ENCODE results near the gene SRBD1. TPM values are rescaled to one million over a fixed set of nuclear protein-coding genes. Genes with fewer than 3 reads are reported as not detected.

Gene SRBD1
- 7.8 to 10.5 TPM (median 8.7 TPM) in 5 replicates for total RNA-seq (2022; extraction: Qiagen RNA extraction; ENCODE audit: low read depth)

GRCh38 chr2:45611020-45611859, at the start of gene SRBD1:
Gene SRBD1, minus strand, starts transcription at chr2:45611267. Its CDS starts 5,826 bp downstream, at chr2:45605441.

GRCh38 chr2:45651415-45652089, 40.5 kb upstream of the SRBD1 start, which contains the start of gene PRKCE:
Gene PRKCE, plus strand, starts transcription at chr2:45651675.

Other genes with a start within 250 kb of the SRBD1 start
- 8.5 to 11.6 TPM (median 9.2 TPM) in 5 replicates for gene PRKCE, start 40.4 kb upstream of the SRBD1 start, total RNA-seq (2022; extraction: Qiagen RNA extraction; ENCODE audit: low read depth)

Data from A549 treated with CpdA at 1 μM for 4 hours (cell line).